Activated B cell treated with CpG ODN at 0.5 μM for 24 hours (primary cell): Measurements from ENCODE around the gene SIGLEC15. TPM values are rescaled to one million over a fixed set of nuclear protein-coding genes. Genes with fewer than 3 reads are reported as not detected.

Source experiments
- ATAC-seq: fragments of 200-7000 bp; cut with Tn5 transposase; one replicate; pipeline ENCODE4 v1.10.0; 2021; ENCODE audit warnings: low read depth, mild to moderate bottlenecking, moderate library complexity
- CTCF ChIA-PET: fragments of 350-600 bp; sonication (Branson Sonifier 250); formaldehyde crosslinking; loops from one replicate; lab custom pipeline; 2021; ENCODE audit warnings: antibody characterized with exemption; lab: Charles Lee
- POLR2A ChIA-PET: fragments of 350-600 bp; sonication (Branson Sonifier 250); formaldehyde crosslinking; loops from one replicate; lab custom pipeline; 2021; ENCODE audit warnings: antibody characterized with exemption; lab: Charles Lee
- DNase-seq: peaks from one replicate; pipeline ENCODE4 v3.0.0; 2022
- H3K27ac Mint-ChIP-seq: one replicate; pipeline ENCODE4 v1.8.0; 2020; ENCODE audit warnings: mixed read lengths
- H3K27me3 Mint-ChIP-seq: one replicate; pipeline ENCODE4 v1.8.0; 2021; ENCODE audit warnings: mixed read lengths
- H3K36me3 Mint-ChIP-seq: one replicate; pipeline ENCODE4 v1.8.0; 2021; ENCODE audit warnings: low read depth, mixed read lengths
- H3K4me1 Mint-ChIP-seq: one replicate; pipeline ENCODE4 v1.8.0; 2021; ENCODE audit warnings: mixed read lengths
- H3K4me3 Mint-ChIP-seq: one replicate; pipeline ENCODE4 v1.8.0; 2020; ENCODE audit warnings: mild to moderate bottlenecking, mixed read lengths
- H3K9me3 Mint-ChIP-seq: one replicate; pipeline ENCODE4 v1.8.0; 2020; ENCODE audit warnings: mixed read lengths
- intact Hi-C: fragments of 100-400 bp; cut with micrococcal nuclease; formaldehyde crosslinking; loops from one replicate; pipeline ENCODE4 v1.15.1; 2024
- total RNA-seq: library from RNA; stranded (reverse); gene quantifications from 2 replicates; pipeline ENCODE4 v1.2.3, GENCODE V29; 2022
- TF ChIP-seq, protein P1 (sequence below): fragments of 200-600 bp; IDR thresholded peaks from one replicate; pipeline ENCODE4 v1.8.0; 2022; ENCODE audit warnings: antibody characterized with exemption, mild to moderate bottlenecking

SIGLEC15 gene
- total RNA-seq, 1 donor from 2014 or later = not detected

DNA sequence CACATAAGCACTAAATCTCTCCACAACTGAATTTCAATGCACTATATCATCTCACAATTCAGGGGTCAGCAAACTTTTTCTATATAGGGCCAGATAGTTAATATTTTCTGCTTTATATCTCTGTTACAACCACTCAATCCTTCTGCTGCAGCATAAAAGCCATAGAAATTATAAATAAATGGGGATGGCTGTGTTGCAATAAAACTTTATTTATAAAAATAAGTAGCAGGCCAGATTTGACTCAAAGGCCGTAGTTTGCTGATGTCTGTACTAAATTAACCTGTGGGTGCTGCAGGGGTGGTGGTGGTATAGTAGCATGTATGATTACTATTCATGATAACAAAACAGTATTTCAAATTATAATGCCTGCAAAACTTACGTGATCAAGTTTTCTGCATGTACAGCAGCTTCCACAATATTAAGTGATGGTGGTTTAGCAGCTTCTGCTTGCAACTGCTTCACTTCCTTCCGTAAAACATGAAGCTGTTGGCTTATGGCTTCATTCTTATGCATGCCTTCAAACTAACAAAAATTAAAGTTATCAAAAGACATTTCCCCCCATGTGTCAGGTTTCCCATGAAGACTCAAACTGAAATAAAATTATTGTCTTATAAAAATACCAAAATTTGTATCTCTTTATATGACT lies 64.1 kb downstream of the SIGLEC15 start:
- CTCF ChIA-PET = no interaction called here

DNA sequence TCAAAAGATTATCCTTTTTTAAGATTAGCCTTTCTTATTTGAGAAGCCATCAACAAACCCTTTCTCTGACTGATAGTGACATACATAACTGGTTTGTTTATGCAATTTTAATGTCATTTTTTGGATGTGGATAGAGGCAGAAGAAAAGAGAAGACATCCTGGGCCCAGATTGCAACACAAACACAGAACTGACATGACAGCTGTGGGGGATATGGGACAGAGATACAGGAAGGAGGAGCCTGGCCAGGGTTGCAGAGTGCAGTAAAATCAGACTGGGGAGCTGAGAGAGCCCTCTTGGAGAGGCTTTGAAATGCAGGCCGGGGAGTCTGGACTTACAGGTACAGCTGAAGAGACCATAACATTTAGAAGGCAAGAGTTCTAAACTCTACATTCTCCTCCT lies 65.1 kb downstream of the SIGLEC15 start:
- H3K4me1 Mint-ChIP-seq = no peaks in the 10 kb centered on the region
- DNase-seq = no peak
- H3K4me3 Mint-ChIP-seq = no peak overlapping the region
- H3K27ac Mint-ChIP-seq = no peak overlapping the region
- H3K27me3 Mint-ChIP-seq = no peaks in the 10 kb centered on the region
- no peak for ATAC-seq
- peaks cover 64% of the 10 kb centered on the region for H3K36me3 Mint-ChIP-seq
- TF ChIP-seq, protein P1, sequence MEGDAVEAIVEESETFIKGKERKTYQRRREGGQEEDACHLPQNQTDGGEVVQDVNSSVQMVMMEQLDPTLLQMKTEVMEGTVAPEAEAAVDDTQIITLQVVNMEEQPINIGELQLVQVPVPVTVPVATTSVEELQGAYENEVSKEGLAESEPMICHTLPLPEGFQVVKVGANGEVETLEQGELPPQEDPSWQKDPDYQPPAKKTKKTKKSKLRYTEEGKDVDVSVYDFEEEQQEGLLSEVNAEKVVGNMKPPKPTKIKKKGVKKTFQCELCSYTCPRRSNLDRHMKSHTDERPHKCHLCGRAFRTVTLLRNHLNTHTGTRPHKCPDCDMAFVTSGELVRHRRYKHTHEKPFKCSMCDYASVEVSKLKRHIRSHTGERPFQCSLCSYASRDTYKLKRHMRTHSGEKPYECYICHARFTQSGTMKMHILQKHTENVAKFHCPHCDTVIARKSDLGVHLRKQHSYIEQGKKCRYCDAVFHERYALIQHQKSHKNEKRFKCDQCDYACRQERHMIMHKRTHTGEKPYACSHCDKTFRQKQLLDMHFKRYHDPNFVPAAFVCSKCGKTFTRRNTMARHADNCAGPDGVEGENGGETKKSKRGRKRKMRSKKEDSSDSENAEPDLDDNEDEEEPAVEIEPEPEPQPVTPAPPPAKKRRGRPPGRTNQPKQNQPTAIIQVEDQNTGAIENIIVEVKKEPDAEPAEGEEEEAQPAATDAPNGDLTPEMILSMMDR = no peak
- CTCF ChIA-PET = interaction anchor here (0.9 kb wide), 1 partner anchor 10 kb away, joined by 3 read pairs; no protein-coding TSS in a partner anchor
- H3K9me3 Mint-ChIP-seq = no peaks in the 10 kb centered on the region
- POLR2A ChIA-PET = interaction anchor here (0.6 kb wide), 2 partner anchors 250 to 1022 kb away, joined by 3 read pairs; no protein-coding TSS in a partner anchor
- intact Hi-C loops = no loop called here

More for the DNA sequence above, 64.1 kb downstream of the SIGLEC15 start:
- Mint-ChIP-seq H3K4me3 (no peak overlapping the region), H3K27ac (no peak overlapping the region), H3K36me3 (peaks cover 58% of the 10 kb centered on the region), H3K9me3 (no peaks in the 10 kb centered on the region), H3K27me3 (no peaks in the 10 kb centered on the region), H3K4me1 (no peaks in the 10 kb centered on the region)
- TF ChIP-seq, protein P1 = no peak
- ATAC-seq (no peak), DNase-seq (no peak)
- POLR2A ChIA-PET = no interaction called here
- intact Hi-C loops = no loop called here

DNA sequence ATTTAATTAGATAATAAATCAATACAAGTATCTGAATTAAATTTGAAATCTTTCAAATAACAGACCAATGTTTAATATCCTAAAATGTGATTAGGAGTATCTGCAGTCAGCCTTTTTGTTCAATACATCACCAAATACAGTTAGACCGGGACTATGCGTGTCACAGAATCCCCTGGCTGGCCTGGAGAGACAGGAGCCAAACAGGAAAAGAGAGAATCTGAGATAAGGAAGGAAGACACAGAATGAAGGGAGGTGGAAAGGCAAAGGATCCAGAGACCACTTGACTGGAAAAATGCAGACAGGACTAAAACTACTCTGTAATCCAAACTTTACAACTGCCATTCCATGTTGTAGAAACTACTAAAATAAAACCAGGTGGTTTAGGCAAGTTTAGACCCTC lies 66.3 kb downstream of the SIGLEC15 start:
- peaks cover 69% of the 10 kb centered on the region for H3K36me3 Mint-ChIP-seq
- ChIA-PET CTCF (no interaction called here), POLR2A (no interaction called here)
- ATAC-seq (no peak), DNase-seq (no peak)
- no peaks in the 10 kb centered on the region for H3K4me1 Mint-ChIP-seq
- intact Hi-C loops = no loop called here
- H3K9me3 Mint-ChIP-seq = no peaks in the 10 kb centered on the region
- TF ChIP-seq, protein P1 = no peak
- H3K4me3 Mint-ChIP-seq = no peak overlapping the region
- no peaks in the 10 kb centered on the region for H3K27me3 Mint-ChIP-seq
- no peak overlapping the region for H3K27ac Mint-ChIP-seq

Other genes with a start within 250 kb of the SIGLEC15 start
- gene SLC14A2, start 210.2 kb upstream of the SIGLEC15 start, total RNA-seq = not detected in 2 replicates
- gene SLC14A1, start 101.5 kb upstream of the SIGLEC15 start, total RNA-seq = 1.2 and 2.0 TPM in 2 replicates
- 34.2 and 38.3 TPM in 2 replicates for gene EPG5, start 141.7 kb downstream of the SIGLEC15 start, total RNA-seq
- gene PSTPIP2, start 246.6 kb downstream of the SIGLEC15 start, total RNA-seq = 0.51 and 0.60 TPM in 2 replicates